Stimulated activated CD8-positive, alpha-beta memory T cell treated with anti-CD3 and anti-CD28 coated beads, Interleukin-12 subunit alpha, Interleukin-12 subunit beta, amount 100 ng/mL, for 24 hours (primary cell): ENCODE data around the gene CTNNA3.

Source experiments
- DNase-seq: peaks from one replicate; pipeline ENCODE4 v3.0.0-alpha.2; 2020; ENCODE audit errors: extremely low read depth

Gene CTNNA3

GRCh38 chr10:66819691-66820090 is 876.3 kb downstream of the CTNNA3 start:
- no peak for DNase-seq

- no peak for DNase-seq
Measured at GRCh38 chr10:66813122-66813521, 882.9 kb downstream of the CTNNA3 start.

- DNase-seq = no peak
Measured at GRCh38 chr10:66811211-66811610, 884.8 kb downstream of the CTNNA3 start.

GRCh38 chr10:66809402-66809801 is 886.6 kb downstream of the CTNNA3 start:
- DNase-seq = no peak

- no peak for DNase-seq
Measured at GRCh38 chr10:66805612-66806011, 890.4 kb downstream of the CTNNA3 start.

GRCh38 chr10:66804962-66805361 is 891.0 kb downstream of the CTNNA3 start:
- no peak for DNase-seq

- no peak for DNase-seq
Measured at GRCh38 chr10:66803174-66803573, 892.8 kb downstream of the CTNNA3 start.

GRCh38 chr10:66799474-66799873 is 896.5 kb downstream of the CTNNA3 start:
- no peak for DNase-seq

- no peak for DNase-seq
Measured at GRCh38 chr10:66795866-66796265, 900.1 kb downstream of the CTNNA3 start.

- no peak for DNase-seq
Measured at GRCh38 chr10:66792441-66792840, 903.6 kb downstream of the CTNNA3 start.

GRCh38 chr10:66788178-66788987 is 907.6 kb downstream of the CTNNA3 start:
- no peak for DNase-seq

- no peak for DNase-seq
Measured at GRCh38 chr10:66786709-66787108, 909.3 kb downstream of the CTNNA3 start.

- no peak for DNase-seq
Measured at GRCh38 chr10:66784770-66785169, 911.2 kb downstream of the CTNNA3 start.

- DNase-seq = no peak
Measured at GRCh38 chr10:66783316-66783715, 912.7 kb downstream of the CTNNA3 start.

- no peak for DNase-seq
Measured at GRCh38 chr10:66782776-66783175, 913.2 kb downstream of the CTNNA3 start.

GRCh38 chr10:66782144-66782543 is 913.9 kb downstream of the CTNNA3 start:
- DNase-seq = no peak

- no peak for DNase-seq
Measured at GRCh38 chr10:66780796-66781195, 915.2 kb downstream of the CTNNA3 start.

GRCh38 chr10:66778351-66778750 is 917.6 kb downstream of the CTNNA3 start:
- no peak for DNase-seq

- no peak for DNase-seq
Measured at GRCh38 chr10:66777665-66778064, 918.3 kb downstream of the CTNNA3 start.

GRCh38 chr10:66773472-66773817 is 922.5 kb downstream of the CTNNA3 start:
- no peak for DNase-seq

- DNase-seq = no peak
Measured at GRCh38 chr10:66772548-66773471, 923.2 kb downstream of the CTNNA3 start.

- DNase-seq = no peak
Measured at GRCh38 chr10:66767707-66768106, 928.3 kb downstream of the CTNNA3 start.

GRCh38 chr10:66762218-66762729 is 933.7 kb downstream of the CTNNA3 start:
- no peak for DNase-seq
